Gastroesophageal sphincter (tissue), 3 donors: ENCODE data around the gene CDKL5.

Experiments used
- EP300 ChIP-seq: sonication (generic); formaldehyde crosslinking; IDR thresholded peaks from one replicate; pipeline ENCODE4 v1.6.1; 2017; ENCODE audit warnings: antibody characterized with exemption, mild to moderate bottlenecking
- POLR2A ChIP-seq, 2 donors: fragments of 450-650 bp; IDR thresholded peaks; one replicate each; pipeline ENCODE4 v1.6.1; 2017; ENCODE audit warnings: antibody characterized with exemption in 2 of 2, mild to moderate bottlenecking in 2 of 2, moderate library complexity in 1 of 2
- POLR2AphosphoS5 ChIP-seq: sonication (generic); formaldehyde crosslinking; IDR thresholded peaks from one replicate; pipeline ENCODE4 v1.6.1; 2017; ENCODE audit warnings: antibody characterized with exemption
- TF ChIP-seq, protein P1 (sequence below), 4 experiments: fragments of 200-600 bp in 2 of 4; fragments of 450-650 bp in 2 of 4; sonication (generic) in 1 of 4; IDR thresholded peaks; one replicate each; pipeline ENCODE4 v1.5.1; 2017 to 2019; ENCODE audit warnings: antibody characterized with exemption in 4 of 4, mild to moderate bottlenecking in 2 of 4, moderate library complexity in 2 of 4

DNA sequence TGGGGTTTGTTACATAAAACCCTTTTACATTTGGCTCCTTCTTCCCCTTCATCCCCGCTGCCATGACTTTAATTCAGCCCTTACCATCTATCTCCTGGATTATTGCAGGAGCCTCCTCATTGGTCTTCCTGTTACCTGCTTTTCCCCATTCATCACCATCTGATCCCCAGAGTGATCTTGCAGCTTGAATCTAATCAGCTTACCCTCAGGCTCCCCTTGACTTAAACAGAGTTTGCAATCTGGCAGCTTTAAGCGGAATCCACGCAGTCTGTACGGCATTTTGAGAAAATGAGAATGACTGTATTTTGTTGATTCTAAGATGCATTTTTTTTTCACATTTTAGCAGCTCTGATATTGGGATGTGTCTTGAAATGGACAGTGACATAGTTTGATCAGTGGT, 267.1 kb downstream of the CDKL5 start:
- TF ChIP-seq, protein P1, sequence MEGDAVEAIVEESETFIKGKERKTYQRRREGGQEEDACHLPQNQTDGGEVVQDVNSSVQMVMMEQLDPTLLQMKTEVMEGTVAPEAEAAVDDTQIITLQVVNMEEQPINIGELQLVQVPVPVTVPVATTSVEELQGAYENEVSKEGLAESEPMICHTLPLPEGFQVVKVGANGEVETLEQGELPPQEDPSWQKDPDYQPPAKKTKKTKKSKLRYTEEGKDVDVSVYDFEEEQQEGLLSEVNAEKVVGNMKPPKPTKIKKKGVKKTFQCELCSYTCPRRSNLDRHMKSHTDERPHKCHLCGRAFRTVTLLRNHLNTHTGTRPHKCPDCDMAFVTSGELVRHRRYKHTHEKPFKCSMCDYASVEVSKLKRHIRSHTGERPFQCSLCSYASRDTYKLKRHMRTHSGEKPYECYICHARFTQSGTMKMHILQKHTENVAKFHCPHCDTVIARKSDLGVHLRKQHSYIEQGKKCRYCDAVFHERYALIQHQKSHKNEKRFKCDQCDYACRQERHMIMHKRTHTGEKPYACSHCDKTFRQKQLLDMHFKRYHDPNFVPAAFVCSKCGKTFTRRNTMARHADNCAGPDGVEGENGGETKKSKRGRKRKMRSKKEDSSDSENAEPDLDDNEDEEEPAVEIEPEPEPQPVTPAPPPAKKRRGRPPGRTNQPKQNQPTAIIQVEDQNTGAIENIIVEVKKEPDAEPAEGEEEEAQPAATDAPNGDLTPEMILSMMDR (IDR thresholded peaks at IDR 0.05) = no peak
- TF ChIP-seq EP300 (no peak), POLR2AphosphoS5 (no peak), POLR2A (IDR thresholded peaks at IDR 0.05) (no peak)
